Measurements from ENCODE around the gene EXOC6B. TPM values are rescaled to one million over a fixed set of nuclear protein-coding genes. Genes with fewer than 3 reads are reported as not detected.

Gene EXOC6B
- total RNA-seq, 1 experiment from 2014 or later = 40.1 TPM

DNA sequence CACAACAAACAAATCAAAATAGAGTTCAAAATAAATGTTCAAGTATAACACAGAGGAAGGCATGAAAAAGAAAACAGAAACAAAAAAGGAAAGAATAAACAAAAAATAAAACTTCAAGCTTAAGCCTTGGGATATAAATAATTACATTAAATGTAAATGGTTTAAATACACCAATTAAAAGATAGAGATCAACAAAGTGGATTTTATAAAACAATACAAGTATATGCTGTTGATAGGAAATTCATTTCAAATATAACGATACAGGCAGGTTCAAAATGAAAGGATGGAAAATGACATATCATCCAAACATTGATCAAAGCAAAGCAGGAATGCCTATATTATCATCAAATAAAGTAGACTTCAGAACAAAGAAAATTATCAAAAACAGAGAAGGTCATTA lies 16.7 kb downstream of the EXOC6B start:
- Histone ChIP-seq H3K23ac (ENCODE audit: insufficient read length, low read depth, low read length) (no peak overlapping the region), H3K9ac (ENCODE audit: extremely low read depth, insufficient read length, low read length) (no peak overlapping the region), H3K27ac (ENCODE audit: insufficient read length, low read depth, low read length) (no peak overlapping the region), H3K4me2 (ENCODE audit: insufficient read depth, insufficient read length, low read length) (no peak overlapping the region), H3K23me2 (ENCODE audit: insufficient read length, low read depth, low read length, poor library complexity, severe bottlenecking) (no peaks in the 10 kb centered on the region), H3K4ac (ENCODE audit: low read depth, low read length) (no peak overlapping the region), H2BK20ac (ENCODE audit: low read depth, low read length, poor library complexity, severe bottlenecking) (no peak overlapping the region), H4K5ac (ENCODE audit: insufficient read length, low read depth, low read length) (no peak overlapping the region), H3K4me1 (ENCODE audit: insufficient read depth, low read length) (no peaks in the 10 kb centered on the region), H3K27me3 (ENCODE audit: insufficient read depth, low read length) (no peaks in the 10 kb centered on the region), H3K56ac (ENCODE audit: insufficient read length, low read depth, low read length) (no peak overlapping the region), H3K79me2 (ENCODE audit: insufficient read depth, low read length) (peaks cover 5% of the 10 kb centered on the region; the same call in 1 of the 2 replicates), H4K91ac (ENCODE audit: insufficient read length, low read depth, low read length) (no peak overlapping the region), H4K8ac (replicated peaks; ENCODE audit: insufficient read length, low read depth, low read length) (no peak overlapping the region), H2BK15ac (ENCODE audit: low read depth, low read length) (no peak overlapping the region), H3K18ac (ENCODE audit: insufficient read length, low read depth, low read length) (no peak overlapping the region), H2BK120ac (ENCODE audit: low read depth, low read length, poor library complexity, severe bottlenecking) (no peak overlapping the region), H2AFZ (ENCODE audit: low read length) (no peak overlapping the region), H2AK5ac (ENCODE audit: insufficient read length, low read length) (no peak overlapping the region), H3K9me3 (ENCODE audit: control insufficient read depth, low read depth, low read length) (no peaks in the 10 kb centered on the region), H4K20me1 (ENCODE audit: control insufficient read depth, insufficient read depth, insufficient read length) (no peaks in the 10 kb centered on the region), H2BK5ac (ENCODE audit: insufficient read length, low read length) (no peak overlapping the region), H3K14ac (ENCODE audit: insufficient read depth, low read length) (no peak overlapping the region), H3T11ph (ENCODE audit: low read length) (no peak overlapping the region), H3K79me1 (ENCODE audit: insufficient read depth, low read depth, low read length, poor library complexity, severe bottlenecking) (peaks cover 13% of the 10 kb centered on the region), H2BK12ac (ENCODE audit: insufficient read length, low read depth, low read length) (no peak overlapping the region)
- Mint-ChIP-seq H3K36me3 (ENCODE audit: insufficient read depth in 1 of 3, low read depth in 3 of 3) (peaks cover 18 to 22% (median 19%) of the 10 kb centered on the region in 3 experiments), H3K4me1 (no peaks in the 10 kb centered on the region), H3K9me3 (peaks cover 12% of the 10 kb centered on the region in 2 experiments), H3K27me3 (ENCODE audit: low read depth) (no peaks in the 10 kb centered on the region), H3K4me3 (no peak overlapping the region), H3K27ac (no peak overlapping the region)
- WGBS (ENCODE audit: extremely low coverage, insufficient read length, low lambda C conversion rate) = no CpG with 5 or more reads among the region's 1 CpG
- no peak for DNase-seq
- TF ChIP-seq CTCF (conservative IDR thresholded peaks at IDR 0.05) = no peak
